Memory B cell (primary cell): Measurements from ENCODE around the gene TSPAN8.
"Not testable (repeated sequence)": the region's sequence is repeated elsewhere in the genome, so short reads cannot be mapped to it uniquely, and the experiment has no call there.

Experiments
- ATAC-seq: fragments of 150-1000 bp; cut with Tn5 transposase; 2 replicates; pipeline ENCODE4 v1.10.0; 2021; ENCODE audit warnings: low read depth, mild to moderate bottlenecking, moderate library complexity
- DNase-seq, 2 donors: peaks; one replicate each; pipeline ENCODE4 v3.0.0; 2022; ENCODE audit warnings: low spot score in 2 of 2
- H3K27ac Mint-ChIP-seq: one replicate; pipeline ENCODE4 v1.8.0; 2022; ENCODE audit warnings: mild to moderate bottlenecking, moderate library complexity, mixed read lengths
- H3K27me3 Mint-ChIP-seq: one replicate; pipeline ENCODE4 v1.8.0; 2022; ENCODE audit warnings: mixed read lengths
- H3K36me3 Mint-ChIP-seq: one replicate; pipeline ENCODE4 v1.8.0; 2022; ENCODE audit warnings: mild to moderate bottlenecking, mixed read lengths
- H3K4me1 Mint-ChIP-seq: one replicate; pipeline ENCODE4 v1.8.0; 2022; ENCODE audit warnings: mixed read lengths
- H3K4me3 Mint-ChIP-seq: one replicate; pipeline ENCODE4 v1.8.0; 2022; ENCODE audit warnings: mild to moderate bottlenecking, moderate library complexity, mixed read lengths
- H3K9me3 Mint-ChIP-seq: one replicate; pipeline ENCODE4 v1.8.0; 2022; ENCODE audit warnings: mixed read lengths

Gene TSPAN8

DNA sequence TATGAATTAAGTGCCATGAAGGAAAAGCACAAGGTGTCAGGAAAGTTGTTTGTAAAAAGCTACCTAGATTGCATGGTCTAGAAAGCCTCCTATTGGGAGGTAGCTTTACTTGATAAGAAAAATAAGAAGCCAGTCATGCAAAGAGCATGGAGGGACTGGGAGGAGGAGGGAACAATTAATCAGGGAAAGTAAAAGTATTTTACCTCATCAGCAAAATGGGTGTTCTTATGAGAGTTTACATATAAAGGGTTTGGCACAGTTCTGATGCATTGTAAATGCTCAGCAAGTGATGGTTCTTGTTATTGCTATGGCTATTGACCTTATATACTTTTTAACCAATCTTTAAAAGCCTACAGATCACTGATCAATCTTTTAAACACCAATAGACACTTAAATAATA lies 17.0 kb upstream of the TSPAN8 start:
- ATAC-seq = no peak
- Mint-ChIP-seq H3K36me3 (no peaks in the 10 kb centered on the region), H3K4me1 (no peaks in the 10 kb centered on the region), H3K4me3 (no peak overlapping the region), H3K27me3 (peaks cover 3% of the 10 kb centered on the region), H3K27ac (no peak overlapping the region), H3K9me3 (peaks cover 5% of the 10 kb centered on the region)
- no peak for DNase-seq

DNA sequence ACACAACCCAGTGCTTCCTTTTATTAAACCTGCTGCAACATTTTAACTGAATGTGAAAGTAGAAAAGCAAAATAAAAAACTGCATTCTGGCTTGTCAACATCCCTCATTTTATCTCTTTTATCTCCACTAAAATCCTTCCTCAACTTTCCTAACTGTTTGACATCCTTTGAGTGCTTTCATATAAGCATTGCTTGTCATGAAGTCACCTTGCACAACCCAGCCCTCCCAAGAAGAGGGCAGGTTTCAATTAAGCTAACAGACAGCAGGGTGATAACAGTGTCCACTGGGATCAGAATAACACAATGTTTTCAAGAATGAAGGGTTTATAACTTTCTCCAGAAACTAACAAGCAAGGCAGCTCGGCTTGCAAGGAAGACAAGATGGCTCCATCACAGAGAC lies 16.3 kb upstream of the TSPAN8 start:
- peaks cover 2% of the 10 kb centered on the region for H3K9me3 Mint-ChIP-seq
- no peaks in the 10 kb centered on the region for H3K36me3 Mint-ChIP-seq
- H3K27ac Mint-ChIP-seq = no peak overlapping the region
- no peak for DNase-seq
- H3K4me3 Mint-ChIP-seq = no peak overlapping the region
- no peak for ATAC-seq
- H3K27me3 Mint-ChIP-seq = peaks cover 3% of the 10 kb centered on the region
- no peaks in the 10 kb centered on the region for H3K4me1 Mint-ChIP-seq

GRCh38 chr12:71170456-71170855 lies 12.7 kb upstream of the TSPAN8 start:
- no peak for DNase-seq
- H3K4me1 Mint-ChIP-seq = no peaks in the 10 kb centered on the region
- ATAC-seq = no peak
- no peak overlapping the region for H3K27ac Mint-ChIP-seq
- H3K9me3 Mint-ChIP-seq = peaks cover 5% of the 10 kb centered on the region
- H3K4me3 Mint-ChIP-seq = no peak overlapping the region
- H3K27me3 Mint-ChIP-seq = peaks cover 3% of the 10 kb centered on the region
- peaks cover 2% of the 10 kb centered on the region for H3K36me3 Mint-ChIP-seq

- peaks cover 2% of the 10 kb centered on the region for H3K36me3 Mint-ChIP-seq
- H3K4me1 Mint-ChIP-seq = no peaks in the 10 kb centered on the region
- no peak overlapping the region for H3K4me3 Mint-ChIP-seq
- H3K9me3 Mint-ChIP-seq = peaks cover 9% of the 10 kb centered on the region
- H3K27me3 Mint-ChIP-seq = peaks cover 3% of the 10 kb centered on the region
- no peak overlapping the region for H3K27ac Mint-ChIP-seq
- ATAC-seq = no peak
- DNase-seq = no peak
These were observed 11.5 kb upstream of the TSPAN8 start for GRCh38 chr12:71169286-71169685.

- ATAC-seq (no peak), DNase-seq (no peak)
- no peaks in the 10 kb centered on the region for H3K27me3 Mint-ChIP-seq
- no peak overlapping the region for H3K4me3 Mint-ChIP-seq
- H3K9me3 Mint-ChIP-seq = peaks cover 9% of the 10 kb centered on the region
- H3K4me1 Mint-ChIP-seq = no peaks in the 10 kb centered on the region
- no peak overlapping the region for H3K27ac Mint-ChIP-seq
- peaks cover 2% of the 10 kb centered on the region for H3K36me3 Mint-ChIP-seq
These were observed 9.2 kb upstream of the TSPAN8 start for GRCh38 chr12:71166862-71167496.

GRCh38 chr12:71166280-71166679 lies 8.5 kb upstream of the TSPAN8 start:
- peaks cover 2% of the 10 kb centered on the region for H3K36me3 Mint-ChIP-seq
- no peaks in the 10 kb centered on the region for H3K4me1 Mint-ChIP-seq
- ATAC-seq (no peak), DNase-seq (no peak)
- H3K4me3 Mint-ChIP-seq = no peak overlapping the region
- H3K9me3 Mint-ChIP-seq = peaks cover 9% of the 10 kb centered on the region
- H3K27ac Mint-ChIP-seq = no peak overlapping the region
- H3K27me3 Mint-ChIP-seq = no peaks in the 10 kb centered on the region

- H3K36me3 Mint-ChIP-seq, H3K4me1 Mint-ChIP-seq, H3K27ac Mint-ChIP-seq, DNase-seq, ATAC-seq, H3K9me3 Mint-ChIP-seq, H3K27me3 Mint-ChIP-seq, H3K4me3 Mint-ChIP-seq: not testable (repeated sequence)
These were observed 8.0 kb upstream of the TSPAN8 start for GRCh38 chr12:71165780-71166179.

DNA sequence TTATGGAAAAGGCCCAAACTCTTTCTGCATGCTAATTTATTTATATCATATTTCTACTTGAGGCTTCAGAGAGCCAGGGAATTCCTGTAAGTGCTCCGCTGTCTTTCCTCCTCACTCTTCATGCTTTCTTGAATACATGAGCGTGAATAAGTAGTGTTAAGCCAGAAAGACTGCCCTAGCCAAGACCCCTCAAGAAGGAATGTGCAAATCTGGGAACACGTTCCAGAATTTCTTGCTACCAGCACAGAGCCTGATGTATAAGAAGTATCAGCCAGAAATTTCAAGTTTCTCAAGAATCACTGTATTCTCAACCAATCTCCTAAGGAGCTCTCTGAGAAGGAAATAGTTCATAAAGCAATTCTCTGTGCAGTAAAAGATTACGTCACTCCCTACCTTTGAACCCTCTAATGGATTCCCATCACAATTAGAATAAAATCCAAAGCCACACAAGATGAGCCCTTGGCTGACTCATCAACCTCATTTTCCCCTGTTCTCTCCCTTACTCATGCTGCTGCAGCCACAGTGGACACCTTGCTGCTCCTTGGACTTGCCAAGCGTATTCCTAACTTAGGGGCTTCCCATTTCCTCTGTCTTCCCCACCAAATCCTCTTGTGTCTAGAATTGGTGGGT lies 6.9 kb upstream of the TSPAN8 start:
- H3K36me3 Mint-ChIP-seq = peaks cover 2% of the 10 kb centered on the region
- H3K27ac Mint-ChIP-seq = no peak overlapping the region
- no peak overlapping the region for H3K4me3 Mint-ChIP-seq
- DNase-seq (no peak), ATAC-seq (no peak)
- H3K9me3 Mint-ChIP-seq = peaks cover 9% of the 10 kb centered on the region
- no peaks in the 10 kb centered on the region for H3K4me1 Mint-ChIP-seq
- no peaks in the 10 kb centered on the region for H3K27me3 Mint-ChIP-seq

- Mint-ChIP-seq H3K36me3 (peaks cover 2% of the 10 kb centered on the region), H3K9me3 (peaks cover 9% of the 10 kb centered on the region), H3K4me1 (no peaks in the 10 kb centered on the region), H3K27me3 (no peaks in the 10 kb centered on the region), H3K4me3 (no peak overlapping the region), H3K27ac (no peak overlapping the region)
- no peak for ATAC-seq
- no peak for DNase-seq
These were observed 6.4 kb upstream of the TSPAN8 start for GRCh38 chr12:71164166-71164565.

DNA sequence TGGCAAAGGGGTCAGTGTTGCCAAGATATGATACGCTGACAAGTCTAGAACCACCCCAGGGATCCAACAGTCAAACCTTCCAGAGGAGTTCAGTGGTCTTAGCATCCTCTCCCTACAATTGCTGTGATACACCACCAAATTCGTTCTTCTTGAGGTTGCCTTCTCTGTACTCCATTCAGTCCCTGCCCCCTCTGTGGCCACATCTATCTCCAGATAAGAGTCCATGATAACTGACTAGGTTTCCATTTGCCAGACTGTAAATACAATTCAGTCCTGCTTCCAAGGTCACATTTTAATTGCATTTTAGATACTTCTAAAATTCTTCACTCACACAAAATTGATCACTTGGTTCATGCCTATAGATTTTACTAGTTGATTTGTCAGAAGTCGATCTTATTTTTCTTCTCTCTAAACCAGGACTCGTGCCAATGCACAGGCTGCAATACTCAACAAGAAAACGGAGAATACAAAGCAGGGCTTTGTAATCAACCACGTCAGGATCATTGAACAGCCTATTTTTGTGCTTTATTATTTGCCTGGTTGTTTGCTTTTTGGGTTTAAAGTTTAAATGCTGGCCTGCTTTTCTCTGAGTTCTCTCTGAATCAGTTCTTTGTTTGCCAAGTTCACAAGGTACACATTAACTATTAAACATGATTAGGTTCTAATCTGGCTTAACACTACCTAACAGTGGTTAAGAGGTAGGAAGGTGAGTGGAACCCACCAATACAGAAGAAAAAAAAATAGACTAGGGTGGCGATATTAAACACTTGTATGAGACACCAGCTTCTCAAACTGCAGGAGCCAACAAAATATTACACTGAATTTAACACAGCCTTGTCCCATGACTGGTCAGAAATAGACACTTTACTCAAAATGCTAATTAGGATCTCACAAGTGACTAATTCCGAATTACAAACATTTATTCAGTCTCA lies 5.3 kb upstream of the TSPAN8 start:
- Mint-ChIP-seq H3K4me1 (no peaks in the 10 kb centered on the region), H3K27me3 (no peaks in the 10 kb centered on the region), H3K36me3 (peaks cover 2% of the 10 kb centered on the region), H3K27ac (no peak overlapping the region), H3K4me3 (no peak overlapping the region), H3K9me3 (peaks cover 9% of the 10 kb centered on the region)
- DNase-seq = no peak
- no peak for ATAC-seq

- no peaks in the 10 kb centered on the region for H3K27me3 Mint-ChIP-seq
- no peaks in the 10 kb centered on the region for H3K4me1 Mint-ChIP-seq
- H3K36me3 Mint-ChIP-seq = no peaks in the 10 kb centered on the region
- H3K4me3 Mint-ChIP-seq = no peak overlapping the region
- no peak for ATAC-seq
- H3K9me3 Mint-ChIP-seq = peaks cover 4% of the 10 kb centered on the region
- no peak overlapping the region for H3K27ac Mint-ChIP-seq
- DNase-seq = no peak
These were observed 3.8 kb upstream of the TSPAN8 start for GRCh38 chr12:71161591-71161990.

- peaks cover 4% of the 10 kb centered on the region for H3K9me3 Mint-ChIP-seq
- DNase-seq (no peak), ATAC-seq (no peak)
- H3K36me3 Mint-ChIP-seq = no peaks in the 10 kb centered on the region
- no peak overlapping the region for H3K27ac Mint-ChIP-seq
- H3K4me3 Mint-ChIP-seq = no peak overlapping the region
- no peaks in the 10 kb centered on the region for H3K27me3 Mint-ChIP-seq
- no peaks in the 10 kb centered on the region for H3K4me1 Mint-ChIP-seq
These were observed 2.8 kb upstream of the TSPAN8 start for GRCh38 chr12:71160585-71160984.

- Mint-ChIP-seq H3K9me3 (peaks cover under 1% of the 10 kb centered on the region), H3K4me3 (no peak overlapping the region), H3K36me3 (no peaks in the 10 kb centered on the region), H3K27ac (no peak overlapping the region), H3K4me1 (no peaks in the 10 kb centered on the region), H3K27me3 (no peaks in the 10 kb centered on the region)
- no peak for DNase-seq
- no peak for ATAC-seq
These were observed 2.1 kb upstream of the TSPAN8 start for GRCh38 chr12:71159878-71160277.

- no peaks in the 10 kb centered on the region for H3K36me3 Mint-ChIP-seq
- no peak for ATAC-seq
- H3K27me3 Mint-ChIP-seq = no peaks in the 10 kb centered on the region
- no peak overlapping the region for H3K27ac Mint-ChIP-seq
- DNase-seq = no peak
- no peaks in the 10 kb centered on the region for H3K9me3 Mint-ChIP-seq
- H3K4me1 Mint-ChIP-seq = no peaks in the 10 kb centered on the region
- no peak overlapping the region for H3K4me3 Mint-ChIP-seq
These were observed 1.5 kb upstream of the TSPAN8 start for GRCh38 chr12:71159264-71159663.
